ENCODE measurements around the gene TBCK.

- TF ChIP-seq CTCF (IDR thresholded peaks at IDR 0.05) = no peak
- no peak for TF ChIP-seq POLR2A (IDR thresholded peaks at IDR 0.05)
- no peak for TF ChIP-seq POLR2AphosphoS5 (IDR thresholded peaks at IDR 0.05)
- TF ChIP-seq EP300 (IDR thresholded peaks at IDR 0.05) = no peak
These were observed 120.5 kb downstream of the TBCK start for GRCh38 chr4:106195435-106195950.

All from suprapubic skin (tissue), 4 donors.